H9 (cell line): ENCODE results near the gene PON1. TPM values are rescaled to one million over a fixed set of nuclear protein-coding genes. Genes with fewer than 3 reads are reported as not detected.

Experiments
- DNase-seq: peaks from one replicate; pipeline ENCODE4 v3.0.0-alpha.2; 2017
- H2AFZ ChIP-seq: one replicate; pipeline ENCODE4 v1.6.1; 2013; ENCODE audit warnings: mild to moderate bottlenecking, low read length, control low read depth, moderate library complexity
- H2AK5ac ChIP-seq: 2 replicates; pipeline ENCODE4 v1.6.1; 2013; ENCODE audit warnings: low read length, control low read depth, mixed read lengths; ENCODE audit not compliant: insufficient read length
- H2BK120ac ChIP-seq: one replicate; pipeline ENCODE4 v1.6.1; 2013; ENCODE audit warnings: low read depth, mild to moderate bottlenecking, low read length, control low read depth, inconsistent platforms; ENCODE audit not compliant: poor library complexity, severe bottlenecking
- H2BK12ac ChIP-seq: 2 replicates; pipeline ENCODE4 v1.6.1; 2013; ENCODE audit warnings: low read length, control low read depth, mixed read lengths, low read depth; ENCODE audit not compliant: insufficient read length
- H2BK15ac ChIP-seq: 2 replicates; pipeline ENCODE4 v1.6.1; 2013; ENCODE audit warnings: low read depth, low read length, control low read depth
- H2BK20ac ChIP-seq: one replicate; pipeline ENCODE4 v1.6.1; 2013; ENCODE audit warnings: low read depth, mild to moderate bottlenecking, low read length, control low read depth, inconsistent platforms; ENCODE audit not compliant: poor library complexity, severe bottlenecking
- H2BK5ac ChIP-seq: 2 replicates; pipeline ENCODE4 v1.6.1; 2013; ENCODE audit warnings: low read length, control low read depth, mixed read lengths; ENCODE audit not compliant: insufficient read length
- H3K14ac ChIP-seq: 2 replicates; pipeline ENCODE4 v1.6.1; 2013; ENCODE audit warnings: low read length, control low read depth; ENCODE audit not compliant: insufficient read depth
- H3K18ac ChIP-seq: 2 replicates; pipeline ENCODE4 v1.6.1; 2013; ENCODE audit warnings: low read depth, mild to moderate bottlenecking, mixed read lengths, low read length, control low read depth; ENCODE audit not compliant: insufficient read length
- H3K23ac ChIP-seq: 2 replicates; pipeline ENCODE4 v1.6.1; 2013; ENCODE audit warnings: low read length, control low read depth, mixed read lengths, low read depth; ENCODE audit not compliant: insufficient read length
- H3K23me2 ChIP-seq: 2 replicates; pipeline ENCODE4 v1.6.1; 2013; ENCODE audit warnings: low read depth, mild to moderate bottlenecking, mixed read lengths, low read length, control low read depth; ENCODE audit not compliant: insufficient read length, poor library complexity, severe bottlenecking
- H3K27ac ChIP-seq: 2 replicates; pipeline ENCODE4 v1.5.1; 2013; ENCODE audit warnings: low read length, control low read depth, mixed read lengths, low read depth; ENCODE audit not compliant: insufficient read length
- H3K27me3 ChIP-seq: 2 replicates; pipeline ENCODE4 v1.6.1; 2013; ENCODE audit warnings: low read length, control low read depth, inconsistent platforms; ENCODE audit not compliant: insufficient read depth
- H3K4ac ChIP-seq: 2 replicates; pipeline ENCODE4 v1.6.1; 2013; ENCODE audit warnings: low read depth, mild to moderate bottlenecking, control low read depth, inconsistent platforms, low read length, moderate library complexity
- H3K4me1 ChIP-seq: 2 replicates; pipeline ENCODE4 v1.6.1; 2013; ENCODE audit warnings: low read length, control low read depth, inconsistent platforms; ENCODE audit not compliant: insufficient read depth
- H3K4me2 ChIP-seq: 2 replicates; pipeline ENCODE4 v1.6.1; 2013; ENCODE audit warnings: low read length, control low read depth, mixed read lengths; ENCODE audit not compliant: insufficient read length, insufficient read depth
- H3K56ac ChIP-seq: 2 replicates; pipeline ENCODE4 v1.6.1; 2013; ENCODE audit warnings: low read depth, mild to moderate bottlenecking, mixed read lengths, low read length, control low read depth; ENCODE audit not compliant: insufficient read length
- H3K79me1 ChIP-seq: 2 replicates; pipeline ENCODE4 v1.6.1; 2013; ENCODE audit warnings: low read depth, mild to moderate bottlenecking, moderate library complexity, low read length, control low read depth, inconsistent platforms; ENCODE audit not compliant: insufficient read depth, poor library complexity, severe bottlenecking
- H3K79me2 ChIP-seq: 2 replicates; pipeline ENCODE4 v1.6.1; 2013; ENCODE audit warnings: low read length, control low read depth, inconsistent platforms; ENCODE audit not compliant: insufficient read depth
- H3K9ac ChIP-seq: 2 replicates; pipeline ENCODE4 v1.6.1; 2013; ENCODE audit warnings: low read length, control low read depth, mixed read lengths; ENCODE audit not compliant: insufficient read length; ENCODE audit errors: extremely low read depth
- H3K9me3 ChIP-seq: one replicate; pipeline ENCODE4 v1.6.1; 2013; ENCODE audit warnings: low read depth, low read length, inconsistent platforms; ENCODE audit not compliant: control insufficient read depth
- H3T11ph ChIP-seq: one replicate; pipeline ENCODE4 v1.6.1; 2013; ENCODE audit warnings: mild to moderate bottlenecking, low read length, control low read depth, inconsistent platforms
- H4K20me1 ChIP-seq: one replicate; pipeline ENCODE4 v1.6.1; 2013; ENCODE audit not compliant: control insufficient read depth, insufficient read length, insufficient read depth
- H4K5ac ChIP-seq: 2 replicates; pipeline ENCODE4 v1.6.1; 2013; ENCODE audit warnings: low read depth, mild to moderate bottlenecking, mixed read lengths, low read length, control low read depth; ENCODE audit not compliant: insufficient read length
- H4K8ac ChIP-seq: replicated peaks from 2 replicates; pipeline ENCODE4 v1.6.1; 2013; ENCODE audit warnings: low read length, control low read depth, mixed read lengths, low read depth; ENCODE audit not compliant: insufficient read length
- H4K91ac ChIP-seq: 2 replicates; pipeline ENCODE4 v1.6.1; 2013; ENCODE audit warnings: low read depth, mild to moderate bottlenecking, moderate library complexity, mixed read lengths, low read length, control low read depth; ENCODE audit not compliant: insufficient read length
- H3K27ac Mint-ChIP-seq, 3 experiments: 2 replicates in 2 of 3; 3 replicates in 1 of 3; pipeline ENCODE4 v1.8.0; 2020 to 2021; ENCODE audit warnings: mixed read lengths in 3 of 3, mild to moderate bottlenecking in 1 of 3, moderate library complexity in 1 of 3
- H3K27me3 Mint-ChIP-seq: 2 replicates; pipeline ENCODE4 v1.8.0; 2021; ENCODE audit warnings: low read depth, mild to moderate bottlenecking, moderate library complexity, mixed read lengths
- H3K36me3 Mint-ChIP-seq, 3 experiments: 2 replicates in 2 of 3; 3 replicates in 1 of 3; pipeline ENCODE4 v1.8.0; 2020 to 2021; ENCODE audit warnings: low read depth in 3 of 3, mixed read lengths in 3 of 3; ENCODE audit not compliant: insufficient read depth in 1 of 3
- H3K4me1 Mint-ChIP-seq, 2 experiments: 2 replicates each; pipeline ENCODE4 v1.8.0; 2020; ENCODE audit warnings: mixed read lengths in 2 of 2
- H3K4me3 Mint-ChIP-seq, 2 experiments: 2 replicates in 1 of 2; 3 replicates in 1 of 2; pipeline ENCODE4 v1.8.0; 2020 to 2021; ENCODE audit warnings: mild to moderate bottlenecking in 2 of 2, mixed read lengths in 2 of 2, moderate library complexity in 1 of 2
- H3K9me3 Mint-ChIP-seq, 2 experiments: 2 replicates in 1 of 2; 3 replicates in 1 of 2; pipeline ENCODE4 v1.8.0; 2020; ENCODE audit warnings: mild to moderate bottlenecking in 2 of 2, mixed read lengths in 2 of 2, moderate library complexity in 1 of 2
- CTCF ChIP-seq: fragments of 200-600 bp; sonication (generic); conservative IDR thresholded peaks from 3 replicates; pipeline ENCODE4 v1.8.0; 2021; ENCODE audit warnings: antibody characterized with exemption, mild to moderate bottlenecking
- total RNA-seq: library from RNA; stranded (reverse); gene quantifications from 2 replicates; pipeline ENCODE4 v1.2.1, GENCODE V29; 2021

PON1 gene
- total RNA-seq, 1 experiment from 2014 or later, result 0.90 TPM

- Mint-ChIP-seq H3K9me3 (no peaks in the 10 kb centered on the region), H3K27ac (no peak overlapping the region), H3K4me1 (peaks cover 0 to 8% of the 10 kb centered on the region in 2 experiments; a peak in 2 of 4 replicates), H3K27me3 (no peaks in the 10 kb centered on the region), H3K36me3 (peaks cover 0 to 4% (median 3%) of the 10 kb centered on the region in 3 experiments; a peak in 4 of 7 replicates), H3K4me3 (no peak overlapping the region)
- H3K23me2 ChIP-seq, result no peaks in the 10 kb centered on the region
- no peak for TF ChIP-seq CTCF
- H3K23ac ChIP-seq, result no peak overlapping the region
- no peak overlapping the region for H3K14ac ChIP-seq
- no peak overlapping the region for H3K56ac ChIP-seq
- no peak overlapping the region for H2BK20ac ChIP-seq
- H2BK120ac ChIP-seq, result no peak overlapping the region
- H3K9me3 ChIP-seq, result no peaks in the 10 kb centered on the region
- no peak overlapping the region for H2BK5ac ChIP-seq
- no peak overlapping the region for H4K8ac ChIP-seq
- H3K79me1 ChIP-seq, result no peaks in the 10 kb centered on the region
- no peak for DNase-seq
- H3K79me2 ChIP-seq, result no peaks in the 10 kb centered on the region
- no peak overlapping the region for H4K5ac ChIP-seq
- H4K20me1 ChIP-seq, result no peaks in the 10 kb centered on the region
- H3K4me1 ChIP-seq, result no peaks in the 10 kb centered on the region
- H3T11ph ChIP-seq, result no peak overlapping the region
- no peak overlapping the region for H2BK12ac ChIP-seq
- no peaks in the 10 kb centered on the region for H3K27me3 ChIP-seq
- H3K27ac ChIP-seq, result no peak overlapping the region
- no peak overlapping the region for H2AFZ ChIP-seq
- no peak overlapping the region for H3K18ac ChIP-seq
- H3K4ac ChIP-seq, result no peak overlapping the region
- no peak overlapping the region for H4K91ac ChIP-seq
- H3K9ac ChIP-seq, result no peak overlapping the region
- H2AK5ac ChIP-seq, result no peak overlapping the region
- H2BK15ac ChIP-seq, result no peak overlapping the region
- no peak overlapping the region for H3K4me2 ChIP-seq
Measured at GRCh38 chr7:95295397-95295796, 28.9 kb downstream of the PON1 start.
